NB4 (cell line): ENCODE measurements around the gene KHNYN.

Experiments used
- POLR2A ChIP-seq: IDR thresholded peaks from 2 replicates; pipeline ENCODE4 v1.6.1; 2011; ENCODE audit warnings: mild to moderate bottlenecking; ENCODE audit not compliant: insufficient read length; ENCODE audit errors: extremely low read depth
- TF ChIP-seq, protein P1 (sequence below): IDR thresholded peaks from one replicate; pipeline ENCODE4 v1.5.1; 2012; ENCODE audit warnings: low read depth, low read length

DNA sequence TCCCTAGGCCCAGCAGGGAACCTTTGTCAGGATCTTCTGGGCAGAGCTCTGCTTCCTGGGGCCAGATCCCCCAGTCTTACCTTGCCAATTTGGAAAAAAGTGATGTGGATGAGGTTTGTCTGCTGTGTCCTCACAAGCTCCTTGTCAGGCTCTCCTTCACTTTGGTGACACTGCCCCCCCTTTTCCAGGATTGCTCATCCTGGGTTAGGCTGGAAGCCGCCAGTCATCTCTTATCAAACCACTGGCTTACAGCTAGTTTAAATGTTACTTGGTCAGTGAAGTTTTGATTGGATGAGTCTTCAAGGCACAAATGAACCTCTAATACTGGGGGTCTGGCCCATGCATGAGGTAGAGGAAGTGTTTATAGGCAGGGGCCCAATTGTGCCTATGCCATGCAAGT is 15.7 kb upstream of the KHNYN start:
- TF ChIP-seq, protein P1, sequence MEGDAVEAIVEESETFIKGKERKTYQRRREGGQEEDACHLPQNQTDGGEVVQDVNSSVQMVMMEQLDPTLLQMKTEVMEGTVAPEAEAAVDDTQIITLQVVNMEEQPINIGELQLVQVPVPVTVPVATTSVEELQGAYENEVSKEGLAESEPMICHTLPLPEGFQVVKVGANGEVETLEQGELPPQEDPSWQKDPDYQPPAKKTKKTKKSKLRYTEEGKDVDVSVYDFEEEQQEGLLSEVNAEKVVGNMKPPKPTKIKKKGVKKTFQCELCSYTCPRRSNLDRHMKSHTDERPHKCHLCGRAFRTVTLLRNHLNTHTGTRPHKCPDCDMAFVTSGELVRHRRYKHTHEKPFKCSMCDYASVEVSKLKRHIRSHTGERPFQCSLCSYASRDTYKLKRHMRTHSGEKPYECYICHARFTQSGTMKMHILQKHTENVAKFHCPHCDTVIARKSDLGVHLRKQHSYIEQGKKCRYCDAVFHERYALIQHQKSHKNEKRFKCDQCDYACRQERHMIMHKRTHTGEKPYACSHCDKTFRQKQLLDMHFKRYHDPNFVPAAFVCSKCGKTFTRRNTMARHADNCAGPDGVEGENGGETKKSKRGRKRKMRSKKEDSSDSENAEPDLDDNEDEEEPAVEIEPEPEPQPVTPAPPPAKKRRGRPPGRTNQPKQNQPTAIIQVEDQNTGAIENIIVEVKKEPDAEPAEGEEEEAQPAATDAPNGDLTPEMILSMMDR, result no peak
- no peak for TF ChIP-seq POLR2A
